HG03521 (cell line): ENCODE results near the gene TCL1B.
"Not testable (repeated sequence)": the region's sequence is repeated elsewhere in the genome, so short reads cannot be mapped to it uniquely, and the experiment has no call there.

Experiments
- ATAC-seq: cut with Tn5 transposase; IDR thresholded peaks from one replicate; pipeline ENCODE4 v1.9.1; 2021; ENCODE audit warnings: mild to moderate bottlenecking, moderate library complexity; ENCODE audit not compliant: unreplicated experiment

Gene TCL1B

DNA sequence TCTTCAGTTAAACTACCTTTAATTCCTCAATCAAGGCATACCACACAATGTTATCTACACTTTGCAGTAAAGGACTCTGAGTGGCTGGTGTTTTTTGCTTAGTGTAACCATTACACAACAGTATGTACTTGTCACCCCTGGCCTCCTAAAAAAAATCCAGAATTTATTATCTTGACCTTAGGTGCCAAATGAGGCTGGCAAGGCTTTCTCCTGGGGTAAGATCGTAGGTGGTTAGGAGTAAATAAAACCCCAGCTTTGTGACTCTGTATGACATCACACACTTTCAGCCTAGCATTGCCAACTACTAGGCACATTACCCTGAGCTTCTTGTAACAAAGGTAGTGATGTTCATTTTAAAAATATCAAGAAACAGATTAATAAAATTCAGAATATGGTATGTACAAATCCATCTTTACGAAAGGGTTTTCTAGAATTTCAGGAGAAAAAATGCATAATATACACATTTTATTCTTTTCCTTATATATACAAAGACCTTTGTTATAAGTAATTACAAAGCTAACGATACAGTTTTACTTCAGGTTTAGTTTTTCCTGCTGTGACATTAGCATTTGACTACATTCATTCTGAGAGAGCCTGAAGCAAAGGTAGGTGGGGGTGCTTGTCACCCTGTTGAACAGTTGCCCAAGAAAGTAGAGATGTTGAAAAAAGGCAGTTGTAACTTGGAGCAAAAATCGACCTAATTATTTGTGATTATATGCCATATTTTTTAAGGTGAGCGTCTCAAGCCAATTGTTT lies 14.2 kb downstream of the TCL1B start:
- no peak for ATAC-seq

DNA sequence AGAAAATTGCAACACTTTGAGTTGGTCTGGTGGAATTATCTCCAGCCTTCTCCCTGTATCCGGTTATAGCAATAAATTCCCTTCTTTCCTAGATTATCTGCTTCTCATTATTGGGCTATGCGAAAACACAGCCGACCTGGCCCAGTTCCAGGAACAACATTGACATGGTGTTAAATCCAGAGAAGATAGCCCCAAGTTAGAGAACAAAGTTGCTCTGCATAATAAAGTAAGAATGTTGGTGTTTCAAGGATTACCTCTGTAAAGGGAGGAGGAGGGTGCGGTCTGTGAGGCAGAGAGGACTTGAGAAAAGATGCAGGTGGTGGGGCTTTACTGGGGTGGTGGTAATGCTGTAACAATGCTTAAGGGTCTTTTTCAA lies 15.6 kb downstream of the TCL1B start:
- no peak for ATAC-seq

DNA sequence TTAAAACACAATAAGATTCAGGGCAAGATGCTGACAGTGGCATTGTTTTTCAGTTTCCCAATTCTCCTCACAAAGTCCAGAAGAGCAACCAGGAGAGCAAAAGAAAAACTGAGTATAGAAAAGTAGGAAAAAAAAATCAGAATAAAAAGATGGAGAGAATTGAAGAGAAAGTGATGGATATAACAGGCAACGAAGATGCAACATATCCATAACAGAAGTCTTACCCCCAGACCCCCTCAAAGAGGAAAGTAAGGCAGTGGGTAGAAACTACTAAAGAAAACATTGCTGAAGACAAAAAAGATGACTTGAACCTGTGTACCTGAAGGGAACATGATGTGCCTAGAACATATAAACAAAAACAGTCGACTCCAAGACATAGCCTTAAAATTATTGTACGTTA lies 17.1 kb downstream of the TCL1B start:
- no peak for ATAC-seq

DNA sequence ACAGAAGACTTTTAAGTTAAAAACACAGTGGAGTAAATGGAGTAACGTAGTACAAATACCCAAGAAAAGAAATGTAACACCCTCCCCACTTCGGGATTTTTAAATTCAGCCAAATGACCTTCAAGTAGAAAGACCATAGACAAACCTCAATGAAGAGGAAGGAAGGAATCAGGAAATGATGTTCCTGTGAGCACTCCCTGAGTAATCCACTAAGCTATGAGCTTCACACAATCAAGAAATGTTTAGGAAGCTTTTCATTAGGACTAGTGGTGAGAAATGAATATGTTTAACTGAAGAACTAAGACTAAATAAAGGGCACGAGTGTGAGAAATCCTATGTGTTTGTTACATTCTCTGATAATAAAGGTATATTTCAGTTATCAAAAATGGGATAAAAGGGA lies 17.6 kb downstream of the TCL1B start:
- no peak for ATAC-seq

DNA sequence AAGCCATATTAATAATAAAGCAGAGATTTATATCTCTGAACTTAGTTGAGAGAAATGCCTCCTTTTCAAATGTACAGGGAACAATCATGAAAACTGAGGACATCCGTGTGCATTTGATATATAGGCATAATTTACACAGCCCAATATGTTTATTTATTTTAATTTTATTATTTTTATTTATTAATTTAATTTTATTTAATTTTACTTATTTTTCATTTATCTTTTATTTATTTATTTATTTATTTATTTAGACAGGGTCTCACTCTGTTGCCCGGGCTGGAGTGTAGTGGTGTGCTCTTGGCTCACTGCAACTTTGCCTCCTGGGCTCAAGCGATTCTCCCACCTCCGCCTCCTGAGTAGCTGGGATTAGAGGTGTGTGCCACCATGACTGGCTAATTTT lies 19.3 kb downstream of the TCL1B start:
- no peak for ATAC-seq

DNA sequence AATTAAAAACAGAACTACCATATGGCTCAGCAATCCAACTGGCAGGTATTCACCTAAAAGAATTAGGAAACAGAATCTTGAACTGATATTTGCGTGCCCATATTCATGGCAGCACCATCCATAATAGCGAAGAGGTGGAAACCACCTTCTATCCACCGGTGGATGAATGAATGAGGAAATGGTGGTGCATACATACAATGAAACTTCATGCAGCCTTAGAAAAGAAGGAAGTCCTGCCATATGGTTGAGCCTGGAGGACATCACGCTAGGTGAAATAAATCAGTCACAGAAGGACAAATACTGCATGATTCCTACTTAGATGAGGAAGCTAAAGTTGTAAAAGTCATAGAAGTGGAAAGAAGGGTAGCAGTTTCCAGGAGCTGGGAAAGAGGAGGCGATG lies 21.1 kb downstream of the TCL1B start:
- ATAC-seq, result no peak

DNA sequence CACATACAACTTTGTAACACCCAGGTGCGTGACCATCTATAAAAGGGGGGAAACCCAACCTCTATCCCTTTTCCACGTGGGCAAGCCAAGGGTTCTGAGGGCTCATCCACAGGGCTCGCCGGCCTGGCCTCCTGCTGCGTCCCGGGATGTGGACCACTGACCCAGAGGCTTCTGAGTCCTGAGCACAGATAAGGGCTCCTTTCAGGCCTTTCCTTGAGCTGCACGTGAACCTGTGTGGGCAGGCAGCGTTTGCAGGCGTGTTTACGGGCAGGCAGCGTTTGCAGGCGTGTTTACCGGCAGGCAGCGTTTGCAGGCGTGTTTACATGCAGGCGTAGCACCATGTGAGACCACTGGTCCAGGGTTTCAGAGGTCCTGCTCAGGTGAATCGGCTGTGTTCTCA lies 23.9 kb downstream of the TCL1B start:
- ATAC-seq, result no peak

DNA sequence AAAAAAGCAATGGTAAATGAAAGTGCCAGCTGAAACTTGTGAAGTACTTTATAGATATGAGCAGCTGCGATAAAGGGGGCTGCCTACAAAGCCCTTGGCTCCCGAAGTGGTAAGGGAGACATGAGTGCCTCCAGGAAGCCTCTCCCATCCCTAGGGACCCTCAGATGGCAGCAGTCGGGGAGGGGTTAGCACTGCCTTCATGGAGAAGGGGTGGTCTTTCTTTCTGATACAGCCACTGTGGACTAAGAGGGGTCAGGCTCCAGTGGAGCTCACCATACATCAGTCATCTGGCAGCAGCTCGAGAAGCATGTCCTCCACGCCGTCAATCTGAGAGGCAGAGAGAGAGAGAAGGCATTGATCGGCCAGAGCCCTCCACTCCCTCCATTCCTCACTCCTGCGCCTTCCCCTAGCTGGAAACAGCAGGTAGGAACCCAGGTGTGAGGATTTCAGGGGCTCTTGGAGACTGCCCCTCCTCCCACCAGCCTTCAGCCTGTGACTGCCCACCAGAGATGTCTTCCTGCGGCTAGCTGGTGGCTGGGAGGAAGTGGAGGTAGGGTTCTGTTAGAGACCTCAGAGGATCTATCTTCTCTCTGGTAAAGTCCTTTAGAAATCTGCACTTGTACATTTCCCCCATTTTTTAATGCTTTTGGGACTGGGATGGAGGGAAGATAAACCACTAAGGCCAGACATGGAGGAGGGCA lies 25.4 kb downstream of the TCL1B start:
- no peak for ATAC-seq

DNA sequence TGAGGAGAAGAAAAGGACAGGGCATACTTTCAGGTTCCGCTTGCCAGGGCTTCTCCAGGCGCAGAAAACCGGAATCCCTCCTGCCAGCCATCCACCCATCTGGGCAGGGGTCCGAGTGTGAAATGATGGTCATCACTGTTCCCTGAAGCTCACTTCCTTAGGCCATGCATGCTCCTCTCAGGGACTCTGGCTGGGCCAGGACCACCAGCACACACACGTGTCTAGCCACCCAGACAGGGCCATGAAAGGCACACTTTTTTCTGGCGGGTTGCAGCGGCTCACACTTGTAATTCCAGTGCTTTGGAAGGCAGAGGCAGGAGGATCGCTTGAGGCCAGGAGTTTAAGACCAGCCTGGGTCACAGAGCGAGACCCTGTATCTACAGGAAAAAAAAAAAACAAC lies 26.2 kb downstream of the TCL1B start:
- ATAC-seq, result no peak

DNA sequence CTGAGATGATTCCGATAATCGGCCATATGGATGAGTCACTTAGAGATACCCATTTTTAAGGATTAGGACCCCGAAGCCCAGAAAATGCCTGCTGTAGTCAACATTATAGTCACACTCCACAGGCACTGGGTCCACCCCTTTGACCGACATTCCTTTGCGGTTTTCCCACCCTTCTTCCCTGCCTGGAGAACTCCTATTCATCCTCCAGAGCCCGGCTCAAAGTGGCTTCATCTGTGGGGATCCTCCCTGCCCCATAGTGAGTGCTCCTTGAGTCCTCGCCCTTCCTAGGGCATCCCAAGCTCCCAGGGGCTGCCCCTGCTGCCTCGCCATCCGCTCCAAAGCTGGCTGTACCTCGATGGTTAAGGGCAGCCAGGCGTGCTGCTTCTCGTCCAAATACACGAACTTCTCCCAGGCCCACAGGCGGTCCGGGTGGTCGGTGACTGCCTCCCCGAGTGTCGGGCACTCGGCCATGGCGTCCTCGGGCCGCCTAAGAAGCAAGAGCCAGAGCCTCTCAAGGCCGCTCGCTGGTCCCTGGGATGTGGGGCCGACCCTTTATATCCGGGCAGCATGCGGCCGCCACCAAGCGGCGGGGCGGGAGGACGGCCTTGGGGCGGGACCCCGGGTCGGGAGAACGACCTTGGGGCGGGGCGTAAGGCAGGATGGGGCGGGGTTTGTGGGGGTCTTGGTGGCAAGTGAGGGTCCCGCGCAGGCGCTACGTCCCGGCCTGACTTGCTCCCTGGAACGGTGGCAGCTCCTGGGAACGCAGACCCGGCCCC lies 27.6 kb downstream of the TCL1B start, which contains the start of gene TCL1A:
Gene TCL1A (minus strand): TSS at position 530 of the 776 bp plus-strand sequence. CDS start 59 bp downstream, at position 471.
- ATAC-seq, result peak; percentile 76

DNA sequence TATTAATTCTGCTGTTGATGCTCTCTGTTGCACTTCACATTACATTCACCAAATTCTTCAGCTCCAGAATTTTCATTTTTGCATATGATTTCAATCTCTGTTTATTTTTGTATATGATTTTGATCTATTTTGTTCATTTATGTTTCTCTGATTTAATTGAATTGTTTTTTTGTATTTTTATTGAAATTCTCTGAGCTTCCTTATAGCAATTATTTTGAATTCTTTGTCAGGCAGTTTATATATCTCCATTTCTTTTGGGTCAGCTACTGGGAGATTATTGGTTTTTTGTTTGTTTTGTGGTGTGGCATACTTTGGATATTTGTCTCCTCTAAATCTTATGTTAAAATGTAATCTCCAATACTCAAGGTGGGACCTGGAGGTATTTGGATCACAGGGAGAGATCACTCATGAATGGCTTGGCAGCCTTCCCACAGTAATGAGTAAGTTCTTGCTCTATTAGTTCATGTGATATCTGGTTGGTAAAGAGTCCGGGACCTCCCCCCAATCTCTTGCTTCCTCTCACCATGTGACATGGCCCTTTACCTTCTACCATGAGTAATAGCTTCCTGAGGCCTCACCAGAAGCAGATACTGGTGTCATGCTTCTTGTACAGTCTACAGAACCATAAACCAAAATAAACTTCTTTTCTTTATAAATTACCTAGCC lies 36.4 kb downstream of the TCL1B start:
- no peak for ATAC-seq

DNA sequence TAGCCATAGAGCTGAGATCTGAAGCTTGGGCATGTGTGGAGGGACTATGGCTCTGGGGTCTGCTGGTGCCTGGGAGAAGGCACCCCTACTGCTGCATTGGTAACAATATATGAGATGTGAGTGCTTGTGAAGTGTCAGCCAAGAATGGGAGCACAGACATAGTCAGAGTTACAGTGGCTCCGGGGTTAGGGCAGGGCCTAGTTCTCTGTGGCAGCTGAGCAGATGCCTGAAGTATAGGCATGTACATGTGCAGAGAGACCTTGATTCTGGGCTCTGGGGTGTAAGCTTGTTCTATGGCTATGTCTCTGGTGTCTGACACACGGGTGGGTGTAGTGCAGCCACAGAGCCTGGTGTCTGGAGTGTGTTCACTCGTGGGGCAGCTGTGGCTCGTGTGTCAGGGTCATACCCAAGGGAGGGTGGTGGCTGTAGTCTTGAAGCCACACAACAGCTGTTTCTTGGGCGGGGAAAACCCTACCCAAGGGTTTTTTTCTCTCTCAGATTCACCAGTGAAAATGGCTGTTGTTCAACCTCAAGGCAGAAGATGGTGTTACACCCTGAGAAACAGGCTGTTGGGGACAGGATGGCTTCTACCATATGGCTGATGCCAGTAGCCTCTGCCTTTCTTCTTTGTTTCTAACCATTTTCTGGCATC lies 39.6 kb downstream of the TCL1B start:
- peak; percentile 83 for ATAC-seq

DNA sequence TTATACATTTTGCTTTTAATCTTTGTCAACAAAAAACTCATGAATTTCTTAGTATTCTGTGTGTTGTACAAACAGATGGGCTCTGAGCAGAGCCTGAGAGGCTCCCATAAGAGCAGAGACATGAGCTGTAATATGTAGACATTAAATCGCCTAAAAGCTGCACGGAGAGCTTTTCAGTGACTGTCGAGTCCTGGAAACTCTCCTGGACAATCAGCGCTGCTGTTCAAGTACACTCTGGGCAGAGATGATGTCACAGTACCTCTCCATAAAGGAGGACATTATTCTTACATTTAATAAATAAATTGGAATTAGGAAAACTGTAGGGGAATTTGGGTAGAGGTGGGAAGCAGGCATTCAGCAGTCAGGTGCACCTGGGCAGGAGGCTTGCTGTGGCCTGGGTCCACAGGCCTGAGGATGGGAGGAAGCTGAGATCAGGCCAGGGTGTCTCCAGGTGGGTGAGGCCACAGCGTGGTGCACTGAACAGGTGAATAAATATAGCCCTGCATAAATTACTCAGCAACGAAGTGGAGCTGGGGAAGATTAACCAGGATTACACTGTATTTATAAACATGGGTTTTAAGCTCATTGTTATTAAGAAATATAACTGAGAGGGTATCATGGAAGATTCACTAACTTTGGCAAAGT lies 41.0 kb downstream of the TCL1B start:
- ATAC-seq, result no peak

DNA sequence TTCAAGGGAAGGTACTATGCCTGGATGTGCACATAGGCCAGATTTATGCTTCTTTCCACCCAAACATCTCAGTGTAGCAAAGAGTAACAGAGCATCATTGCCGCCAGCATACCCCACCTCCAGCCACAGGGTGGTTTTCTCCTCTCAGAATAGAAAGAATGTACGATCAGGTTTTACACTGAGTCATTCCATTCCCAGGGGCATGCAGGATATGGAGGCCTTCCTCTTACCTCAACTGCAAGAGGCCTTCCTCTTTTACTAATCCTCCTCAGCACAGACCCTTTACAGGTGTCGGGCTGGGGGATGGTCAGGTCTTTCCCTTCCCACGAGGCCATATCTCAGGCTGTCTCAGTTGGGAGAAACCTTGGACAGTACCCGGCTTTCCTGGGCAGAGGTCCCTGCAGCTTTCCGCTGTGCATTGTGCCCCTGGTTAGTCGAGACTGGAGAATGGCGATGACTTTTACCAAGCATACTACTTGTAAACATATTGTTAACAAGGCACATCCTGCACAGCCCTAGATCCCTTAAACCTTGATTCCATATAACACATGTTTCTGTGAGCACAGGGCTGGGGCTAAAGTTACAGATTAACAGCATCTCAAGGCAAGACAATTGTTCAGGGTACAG lies 43.3 kb downstream of the TCL1B start:
- not testable (repeated sequence) for ATAC-seq

DNA sequence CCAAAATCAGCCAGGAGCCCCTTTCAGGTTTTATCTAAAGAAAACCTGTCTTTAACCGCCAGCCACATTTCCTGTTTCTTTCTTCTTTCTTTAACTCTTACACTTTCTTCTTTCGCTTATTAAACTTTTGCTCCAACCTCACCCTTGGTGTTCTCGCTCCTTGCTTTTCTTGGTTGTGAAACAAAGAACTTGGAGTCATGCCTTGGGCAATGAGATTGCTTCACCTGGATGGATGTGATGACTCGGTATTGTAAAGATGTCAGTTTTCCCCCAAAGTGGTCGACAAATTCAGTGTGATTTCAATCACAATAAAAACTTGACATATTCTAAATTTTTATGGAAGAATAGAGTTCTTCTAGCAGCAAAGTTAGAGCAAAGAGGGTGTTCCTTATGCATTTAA lies 43.9 kb downstream of the TCL1B start:
- ATAC-seq, result no peak

DNA sequence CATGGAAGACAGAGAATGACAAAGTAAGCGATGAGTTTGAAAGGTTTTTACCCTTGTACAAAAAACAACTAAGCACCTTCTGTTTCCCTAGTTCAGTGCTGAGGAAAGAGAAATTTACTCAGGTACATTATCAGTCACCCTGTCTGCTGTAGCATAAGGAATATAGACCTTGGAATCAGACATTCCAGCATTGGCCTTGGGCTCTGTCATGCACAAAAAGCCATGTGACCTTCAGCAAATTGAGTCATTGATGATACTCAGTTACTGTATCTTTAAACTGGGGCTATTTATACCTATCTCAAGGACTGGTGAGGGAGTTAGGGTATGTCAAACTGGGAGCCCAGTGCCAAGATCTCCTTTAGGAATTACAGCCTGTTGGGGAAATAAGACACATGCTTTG lies 47.0 kb downstream of the TCL1B start:
- ATAC-seq, result no peak

DNA sequence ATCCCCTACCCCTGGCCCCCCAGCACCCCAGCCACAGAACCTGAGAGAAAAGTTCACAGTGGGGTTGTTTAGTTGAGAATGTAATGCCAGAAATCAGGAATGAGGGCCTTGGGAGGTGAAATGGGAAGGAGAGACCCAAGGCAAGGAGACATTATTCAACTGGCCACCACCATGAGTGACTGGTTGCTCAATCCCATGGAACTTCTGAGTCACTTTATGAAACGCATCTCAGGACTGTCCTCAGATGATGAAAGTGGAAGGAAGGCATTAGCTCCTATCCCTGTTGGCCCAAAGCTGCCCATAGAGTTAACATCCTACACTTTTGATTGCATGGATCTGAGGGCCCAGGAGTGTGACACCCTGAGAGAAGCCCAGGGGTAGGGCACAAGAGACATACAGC lies 53.1 kb downstream of the TCL1B start:
- ATAC-seq, result no peak

DNA sequence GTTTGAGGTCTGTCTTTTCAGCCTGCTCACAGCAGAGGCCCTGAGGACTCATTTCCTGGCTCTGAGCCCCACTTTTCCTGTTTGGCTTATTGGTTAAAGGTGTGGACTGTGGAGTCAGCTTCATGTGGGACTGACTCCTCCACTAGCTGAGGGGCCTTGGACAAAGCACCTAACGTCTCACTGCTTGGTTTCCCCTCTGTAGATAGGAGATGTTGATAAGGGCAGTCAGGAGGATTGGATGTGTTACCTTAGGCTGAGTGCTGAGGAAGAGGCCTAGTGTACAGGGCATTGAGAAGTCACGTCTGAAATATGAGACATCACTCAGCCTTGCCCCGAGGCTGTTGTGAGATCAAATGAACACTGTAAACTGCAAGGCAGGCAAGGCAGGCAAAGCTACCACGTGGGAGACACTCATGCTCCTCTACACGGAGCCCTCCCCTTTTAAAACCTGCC lies 54.8 kb downstream of the TCL1B start:
- ATAC-seq, result no peak

DNA sequence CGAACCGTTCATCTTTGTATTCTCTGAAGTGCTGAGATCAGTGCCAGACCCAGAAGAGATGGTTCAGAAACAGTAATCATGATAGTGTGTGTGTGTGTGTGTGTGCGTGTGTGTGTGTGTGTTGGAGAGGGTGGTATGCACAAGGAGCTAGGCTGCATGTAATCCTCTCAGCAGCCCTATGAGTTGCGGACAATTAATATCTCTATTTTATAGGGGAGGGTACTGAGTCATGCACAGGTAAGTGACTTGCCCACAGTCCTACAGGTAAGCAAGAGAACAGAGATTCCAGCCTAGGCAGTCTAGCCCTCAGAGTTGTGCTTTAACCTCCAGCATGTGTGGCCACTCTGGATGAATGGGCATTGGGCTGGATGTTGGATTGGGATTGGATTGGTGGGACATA lies 55.6 kb downstream of the TCL1B start:
- ATAC-seq, result no peak
